Natural killer cell (primary cell): ENCODE results near the gene ST6GALNAC3. TPM values are rescaled to one million over a fixed set of nuclear protein-coding genes. Genes with fewer than 3 reads are reported as not detected.
"Not testable (repeated sequence)": the region's sequence is repeated elsewhere in the genome, so short reads cannot be mapped to it uniquely, and the experiment has no call there.

Source experiments
- ATAC-seq, 3 donors: fragments of 150-1000 bp in 2 of 3; fragments of 200-7000 bp in 1 of 3; cut with Tn5 transposase; 1 replicate in 1 of 3; 2 replicates in 2 of 3; pipeline ENCODE4 v1.10.0; 2021; ENCODE audit warnings: mild to moderate bottlenecking in 2 of 3, moderate library complexity in 2 of 3
- DNase-seq, 2 donors: peaks; one replicate each; pipeline versions ENCODE4 v3.0.0 to v3.0.0-alpha.2; 2013 to 2021; ENCODE audit warnings: mixed read lengths in 1 of 2
- H3K27ac ChIP-seq: one replicate; pipeline ENCODE4 v1.5.1; 2013; ENCODE audit warnings: mild to moderate bottlenecking, low read length
- H3K27me3 ChIP-seq: one replicate; pipeline ENCODE4 v1.6.1; 2013; ENCODE audit warnings: low read length; ENCODE audit not compliant: control insufficient read depth, insufficient read depth
- H3K36me3 ChIP-seq: one replicate; pipeline ENCODE4 v1.6.1; 2013; ENCODE audit warnings: low read length; ENCODE audit not compliant: control insufficient read depth, insufficient read depth
- H3K4me1 ChIP-seq: one replicate; pipeline ENCODE4 v1.6.1; 2013; ENCODE audit warnings: low read length; ENCODE audit not compliant: control insufficient read depth, insufficient read depth
- H3K4me3 ChIP-seq: one replicate; pipeline ENCODE4 v1.5.1; 2013; ENCODE audit warnings: low read length
- H3K9me3 ChIP-seq: one replicate; pipeline ENCODE4 v1.6.1; 2013; ENCODE audit warnings: low read length; ENCODE audit not compliant: control insufficient read depth, insufficient read depth
- H3K27ac Mint-ChIP-seq, 2 donors: one replicate each; pipeline ENCODE4 v1.8.0; 2022; ENCODE audit warnings: mild to moderate bottlenecking in 2 of 2, mixed read lengths in 2 of 2, moderate library complexity in 1 of 2
- H3K27me3 Mint-ChIP-seq, 2 donors: one replicate each; pipeline ENCODE4 v1.8.0; 2022; ENCODE audit warnings: low read depth in 2 of 2, mixed read lengths in 2 of 2
- H3K36me3 Mint-ChIP-seq: one replicate; pipeline ENCODE4 v1.8.0; 2022; ENCODE audit warnings: mixed read lengths
- H3K4me1 Mint-ChIP-seq, 2 donors: one replicate each; pipeline ENCODE4 v1.8.0; 2022; ENCODE audit warnings: mixed read lengths in 2 of 2
- H3K4me3 Mint-ChIP-seq: one replicate; pipeline ENCODE4 v1.8.0; 2022; ENCODE audit warnings: mild to moderate bottlenecking, moderate library complexity, mixed read lengths
- H3K9me3 Mint-ChIP-seq, 2 donors: one replicate each; pipeline ENCODE4 v1.8.0; 2022; ENCODE audit warnings: mixed read lengths in 2 of 2
- WGBS: methylation state at CpG from one replicate; pipeline ENCODE4 v1.1.7; 2013; ENCODE audit warnings: missing lambda C conversion rate; ENCODE audit not compliant: insufficient coverage; 5-methylcytosine and 5-hydroxymethylcytosine counted together
- intact Hi-C: fragments of 100-400 bp; cut with micrococcal nuclease; formaldehyde crosslinking; loops from one replicate; pipeline ENCODE4 v1.14.2; 2022
- total RNA-seq, 4 donors: library from RNA; stranded (reverse); fragments of 120-200 nt in 1 of 4; gene quantifications; one replicate each; pipeline versions ENCODE4 v1.2.3 to v1.2.4, GENCODE V29; 2013 to 2022
- TF ChIP-seq, protein P1 (sequence below): fragments of 200-600 bp; IDR thresholded peaks from one replicate; pipeline ENCODE4 v1.8.0; 2022; ENCODE audit warnings: antibody characterized with exemption

Gene ST6GALNAC3
- total RNA-seq, 3 donors from 2014 or later (not counting 1 experiment from before 2014, with no cell fraction given) = not detected

DNA sequence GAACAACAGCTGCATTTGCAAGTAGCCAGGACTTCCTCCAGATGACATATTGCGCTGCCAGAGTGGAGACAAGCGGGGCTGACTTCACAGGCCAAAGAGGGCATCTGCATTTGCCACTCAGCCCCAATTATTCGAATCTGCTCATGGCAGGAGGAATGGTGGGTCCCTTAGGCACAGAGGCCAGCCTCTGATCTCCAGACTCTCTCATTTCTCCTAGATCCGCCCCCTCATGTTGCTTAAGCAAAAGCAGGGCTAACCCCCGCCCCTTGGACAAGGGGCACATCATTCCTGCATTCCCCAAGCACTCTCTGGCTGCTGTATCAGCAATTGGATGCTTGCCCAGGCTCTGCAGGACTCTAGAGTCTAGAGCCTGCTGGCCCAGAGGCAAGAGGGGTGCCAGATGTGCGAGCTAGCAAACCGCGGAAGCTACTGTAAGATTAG, 262.4 kb downstream of the ST6GALNAC3 start:
- no peak overlapping the region for H3K27ac Mint-ChIP-seq

DNA sequence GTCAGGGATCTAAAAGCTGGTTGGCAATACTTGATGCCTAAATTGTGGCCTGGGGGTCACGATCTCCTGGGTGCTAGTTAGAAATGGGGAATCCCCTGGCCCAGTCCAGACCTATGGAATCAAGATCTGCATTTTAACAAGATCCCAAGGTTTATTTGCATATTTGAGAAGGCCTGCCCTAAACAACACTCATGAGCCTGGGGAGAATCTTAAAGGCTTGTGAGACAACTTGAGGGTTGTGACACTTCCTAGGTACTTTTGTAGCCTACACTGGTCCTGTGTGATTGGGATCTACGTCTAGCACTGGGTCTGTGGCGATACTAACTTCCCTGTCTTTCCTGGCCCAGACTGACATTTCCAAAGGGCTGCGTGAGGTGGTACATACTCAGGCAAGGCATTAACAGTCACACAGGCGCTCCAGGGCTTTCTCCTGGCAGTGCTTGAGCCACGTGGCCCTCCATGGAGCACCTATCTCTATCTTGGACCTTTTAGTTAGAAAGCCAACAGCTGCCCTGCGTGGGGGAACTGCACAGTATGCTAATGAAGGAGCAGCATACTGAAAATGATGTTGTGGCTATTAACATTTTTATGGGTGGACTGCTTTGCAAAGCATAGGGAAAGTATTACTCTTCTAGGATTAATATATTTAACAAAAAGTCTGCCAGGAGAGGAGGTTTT, 263.1 kb downstream of the ST6GALNAC3 start:
- Histone ChIP-seq H3K9me3 (no peaks in the 10 kb centered on the region), H3K36me3 (no peaks in the 10 kb centered on the region), H3K4me3 (no peak overlapping the region), H3K4me1 (no peaks in the 10 kb centered on the region), H3K27ac (no peak overlapping the region), H3K27me3 (no peaks in the 10 kb centered on the region)
- H3K27ac Mint-ChIP-seq = no peak overlapping the region
- intact Hi-C loops = loop anchor here (10.0 kb wide), 1 partner anchor 1777 kb away; no protein-coding TSS in a partner anchor
- TF ChIP-seq, protein P1, sequence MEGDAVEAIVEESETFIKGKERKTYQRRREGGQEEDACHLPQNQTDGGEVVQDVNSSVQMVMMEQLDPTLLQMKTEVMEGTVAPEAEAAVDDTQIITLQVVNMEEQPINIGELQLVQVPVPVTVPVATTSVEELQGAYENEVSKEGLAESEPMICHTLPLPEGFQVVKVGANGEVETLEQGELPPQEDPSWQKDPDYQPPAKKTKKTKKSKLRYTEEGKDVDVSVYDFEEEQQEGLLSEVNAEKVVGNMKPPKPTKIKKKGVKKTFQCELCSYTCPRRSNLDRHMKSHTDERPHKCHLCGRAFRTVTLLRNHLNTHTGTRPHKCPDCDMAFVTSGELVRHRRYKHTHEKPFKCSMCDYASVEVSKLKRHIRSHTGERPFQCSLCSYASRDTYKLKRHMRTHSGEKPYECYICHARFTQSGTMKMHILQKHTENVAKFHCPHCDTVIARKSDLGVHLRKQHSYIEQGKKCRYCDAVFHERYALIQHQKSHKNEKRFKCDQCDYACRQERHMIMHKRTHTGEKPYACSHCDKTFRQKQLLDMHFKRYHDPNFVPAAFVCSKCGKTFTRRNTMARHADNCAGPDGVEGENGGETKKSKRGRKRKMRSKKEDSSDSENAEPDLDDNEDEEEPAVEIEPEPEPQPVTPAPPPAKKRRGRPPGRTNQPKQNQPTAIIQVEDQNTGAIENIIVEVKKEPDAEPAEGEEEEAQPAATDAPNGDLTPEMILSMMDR = no peak
- DNase-seq (no peak), ATAC-seq (no peak)
- H3K27me3 Mint-ChIP-seq = no peaks in the 10 kb centered on the region
- WGBS = 85% methylated on average over 7 of the region's 7 CpGs
- H3K9me3 Mint-ChIP-seq = no peaks in the 10 kb centered on the region
- no peaks in the 10 kb centered on the region for H3K4me1 Mint-ChIP-seq
- no peak overlapping the region for H3K4me3 Mint-ChIP-seq
- H3K36me3 Mint-ChIP-seq = no peaks in the 10 kb centered on the region

More for the DNA sequence above, 262.4 kb downstream of the ST6GALNAC3 start:
- Histone ChIP-seq H3K27me3 (no peaks in the 10 kb centered on the region), H3K27ac (no peak overlapping the region), H3K4me3 (no peak overlapping the region), H3K9me3 (no peaks in the 10 kb centered on the region), H3K4me1 (no peaks in the 10 kb centered on the region), H3K36me3 (no peaks in the 10 kb centered on the region)
- TF ChIP-seq, protein P1 = no peak
- DNase-seq (no peak), ATAC-seq (no peak)
- WGBS = 92% methylated on average over 8 of the region's 8 CpGs
- H3K9me3 Mint-ChIP-seq = no peaks in the 10 kb centered on the region
- no peaks in the 10 kb centered on the region for H3K27me3 Mint-ChIP-seq
- H3K4me1 Mint-ChIP-seq = no peaks in the 10 kb centered on the region
- intact Hi-C loops = loop anchor here (10.0 kb wide), 1 partner anchor 1778 kb away; no protein-coding TSS in a partner anchor
- no peaks in the 10 kb centered on the region for H3K36me3 Mint-ChIP-seq
- H3K4me3 Mint-ChIP-seq = no peak overlapping the region

DNA sequence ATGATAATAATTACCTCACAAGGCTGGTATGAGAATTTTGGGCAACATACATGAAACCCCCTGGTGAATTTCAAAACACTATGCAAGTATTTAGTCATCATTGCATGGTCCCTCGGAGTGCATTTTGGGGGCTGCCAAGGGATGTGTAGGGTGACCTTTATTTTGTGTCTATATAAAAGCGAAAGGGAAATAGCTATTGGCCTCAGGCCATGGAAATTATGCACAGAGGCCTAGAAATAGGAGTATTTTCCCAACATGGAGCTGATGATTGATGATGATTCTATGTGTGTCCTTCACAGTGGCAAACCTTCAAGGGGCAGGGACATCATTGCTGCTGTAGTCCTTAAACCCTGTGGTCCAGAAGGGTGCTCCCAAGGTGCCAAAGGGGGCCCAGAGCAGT, 265.5 kb downstream of the ST6GALNAC3 start:
- Mint-ChIP-seq H3K9me3 (no peaks in the 10 kb centered on the region), H3K27ac (no peak overlapping the region), H3K4me1 (no peaks in the 10 kb centered on the region), H3K4me3 (no peak overlapping the region), H3K27me3 (no peaks in the 10 kb centered on the region), H3K36me3 (no peaks in the 10 kb centered on the region)
- H3K9me3 ChIP-seq = no peaks in the 10 kb centered on the region
- no peaks in the 10 kb centered on the region for H3K36me3 ChIP-seq
- H3K4me1 ChIP-seq = no peaks in the 10 kb centered on the region
- H3K27me3 ChIP-seq = no peaks in the 10 kb centered on the region
- TF ChIP-seq, protein P1 = no peak
- ATAC-seq (no peak), DNase-seq (no peak)
- no peak overlapping the region for H3K4me3 ChIP-seq
- intact Hi-C loops = no loop called here
- 88% methylated on average over 2 of the region's 2 CpGs for WGBS
- no peak overlapping the region for H3K27ac ChIP-seq

DNA sequence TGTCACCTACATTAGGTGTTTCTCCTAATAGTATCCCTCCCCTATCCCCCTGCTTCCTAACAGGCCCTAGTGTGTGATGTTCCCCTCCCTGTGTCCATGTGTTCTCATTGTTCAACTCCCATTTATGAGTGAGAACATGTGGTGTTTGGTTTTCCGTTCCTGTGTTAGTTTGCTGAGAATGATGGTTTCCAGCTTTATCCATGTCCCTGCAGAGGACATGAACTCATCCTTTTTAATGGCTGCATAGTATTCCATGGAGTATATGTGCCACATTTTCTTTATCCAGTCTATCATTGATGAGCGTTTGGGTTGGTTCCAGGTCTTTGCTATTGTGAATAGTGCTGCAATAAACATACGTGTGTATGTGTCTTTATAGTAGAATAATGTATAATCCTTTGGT, 267.3 kb downstream of the ST6GALNAC3 start:
- H3K27ac ChIP-seq, intact Hi-C loops, H3K27me3 Mint-ChIP-seq, H3K4me3 Mint-ChIP-seq, H3K4me1 ChIP-seq, H3K9me3 ChIP-seq, H3K27me3 ChIP-seq, ATAC-seq, DNase-seq, H3K4me3 ChIP-seq, H3K36me3 Mint-ChIP-seq, H3K36me3 ChIP-seq, H3K4me1 Mint-ChIP-seq, H3K9me3 Mint-ChIP-seq, H3K27ac Mint-ChIP-seq: not testable (repeated sequence)
- 100% methylated on average over 2 of the region's 3 CpGs for WGBS
